Gastroesophageal sphincter (tissue), 4 donors: ENCODE measurements around the gene GSTO1. TPM values are rescaled to one million over a fixed set of nuclear protein-coding genes. Genes with fewer than 3 reads are reported as not detected.

Source experiments
- ATAC-seq: fragments of 150-250 bp; one replicate; pipeline ENCODE4 v1.9.1; 2016; ENCODE audit warnings: mild to moderate bottlenecking, moderate library complexity
- H3K27ac ChIP-seq, 4 donors: fragments of 200-600 bp; sonication (generic) in 3 of 4; 1 replicate in 3 of 4; 2 replicates in 1 of 4; pipeline ENCODE4 v1.5.1; 2016 to 2019
- H3K27me3 ChIP-seq: fragments of 200-600 bp; sonication (generic); one replicate; pipeline ENCODE4 v1.5.1; 2019
- H3K36me3 ChIP-seq, 2 donors: fragments of 200-600 bp; sonication (generic); one replicate each; pipeline ENCODE4 v1.5.1; 2019; ENCODE audit warnings: control low read depth in 1 of 2
- H3K4me1 ChIP-seq, 3 donors: fragments of 200-600 bp; sonication (generic); 1 replicate in 2 of 3; 2 replicates in 1 of 3; pipeline ENCODE4 v1.5.1; 2016 to 2019; ENCODE audit warnings: control low read depth in 2 of 3
- H3K4me3 ChIP-seq, 2 donors: fragments of 200-600 bp; sonication (generic); one replicate each; pipeline ENCODE4 v1.5.1; 2019; ENCODE audit warnings: mild to moderate bottlenecking in 1 of 2, moderate library complexity in 1 of 2
- H3K9me3 ChIP-seq, 3 donors: fragments of 200-600 bp; sonication (generic); one replicate each; pipeline ENCODE4 v1.5.1; 2017 to 2019; ENCODE audit warnings: control low read depth in 2 of 3
- CTCF ChIP-seq, 4 experiments: fragments of 200-600 bp in 2 of 4; fragments of 450-650 bp in 2 of 4; sonication (generic) in 1 of 4; IDR thresholded peaks; one replicate each; pipeline ENCODE4 v1.5.1; 2017 to 2019; ENCODE audit warnings: antibody characterized with exemption in 4 of 4, mild to moderate bottlenecking in 2 of 4, moderate library complexity in 2 of 4
- EP300 ChIP-seq: sonication (generic); formaldehyde crosslinking; IDR thresholded peaks from one replicate; pipeline ENCODE4 v1.6.1; 2017; ENCODE audit warnings: antibody characterized with exemption, mild to moderate bottlenecking
- POLR2A ChIP-seq, 2 donors: fragments of 450-650 bp; IDR thresholded peaks; one replicate each; pipeline ENCODE4 v1.6.1; 2017; ENCODE audit warnings: antibody characterized with exemption in 2 of 2, mild to moderate bottlenecking in 2 of 2, moderate library complexity in 1 of 2
- POLR2AphosphoS5 ChIP-seq: sonication (generic); formaldehyde crosslinking; IDR thresholded peaks from one replicate; pipeline ENCODE4 v1.6.1; 2017; ENCODE audit warnings: antibody characterized with exemption
- WGBS, 2 donors: methylation state at CpG; one replicate each; pipeline ENCODE4 v1.1.5; 2018; ENCODE audit warnings: low coverage in 1 of 2; 5-methylcytosine and 5-hydroxymethylcytosine counted together
- total RNA-seq, 4 donors: library from RNA; depleted of rRNA; stranded (reverse); fragments of >200 nt; gene quantifications; one replicate each; pipeline ENCODE4 v1.1.0, GENCODE V29; 2016

The GSTO1 gene
- total RNA-seq, 4 donors from 2014 or later: 124 to 153 (median 149) TPM

- WGBS, 2 donors: 43 to 50% methylated on average over 2 of the region's 2 CpGs
- H3K27ac ChIP-seq: peak overlapping the region in 3 of 4 donors; percentile 89 to 98 (median 95)
- no peaks in the 10 kb centered on the region for H3K27me3 ChIP-seq
- H3K4me1 ChIP-seq: peaks cover 10 to 85% (median 38%) of the 10 kb centered on the region in 3 donors
- H3K4me3 ChIP-seq: no peak overlapping the region
- ATAC-seq: no peak
- no peaks in the 10 kb centered on the region for H3K9me3 ChIP-seq
- H3K36me3 ChIP-seq: peaks cover 0 to 7% of the 10 kb centered on the region in 2 donors
- TF ChIP-seq POLR2AphosphoS5 (no peak), POLR2A (IDR thresholded peaks at IDR 0.05) (no peak), CTCF (IDR thresholded peaks at IDR 0.05) (no peak)
Observed at GRCh38 chr10:104303594-104304355, 49.1 kb downstream of the GSTO1 start.

- no peaks in the 10 kb centered on the region for H3K9me3 ChIP-seq
- WGBS, 2 donors: 81 to 89% methylated on average over 4 of the region's 4 CpGs
Observed at GRCh38 chr10:104304356-104304745, 49.7 kb downstream of the GSTO1 start.

GRCh38 chr10:104304927-104305326 lies 50.2 kb downstream of the GSTO1 start:
- 27 to 47% methylated on average over 5 to 8 of the region's 8 CpGs for WGBS, 2 donors
- H3K36me3 ChIP-seq: peaks cover 0 to 9% of the 10 kb centered on the region in 2 donors
- H3K27me3 ChIP-seq: no peaks in the 10 kb centered on the region
- H3K4me1 ChIP-seq: peaks cover 10 to 80% (median 33%) of the 10 kb centered on the region in 3 donors
- peak overlapping the region; percentile 43 to 98 (median 92) for H3K27ac ChIP-seq
- TF ChIP-seq POLR2AphosphoS5 (peak; percentile 52), CTCF (IDR thresholded peaks at IDR 0.05) (no peak), EP300 (no peak), POLR2A (IDR thresholded peaks at IDR 0.05) (no peak)
- no peak overlapping the region for H3K4me3 ChIP-seq
- ATAC-seq: peak; percentile 26
- H3K9me3 ChIP-seq: no peaks in the 10 kb centered on the region

More at GRCh38 chr10:104304356-104304745, 49.7 kb downstream of the GSTO1 start:
- no peak overlapping the region for H3K4me3 ChIP-seq
- peak overlapping the region in 3 of 4 donors; percentile 89 to 98 (median 95) for H3K27ac ChIP-seq
- peaks cover 0 to 9% of the 10 kb centered on the region in 2 donors for H3K36me3 ChIP-seq
- TF ChIP-seq CTCF (IDR thresholded peaks at IDR 0.05) (no peak), EP300 (no peak), POLR2AphosphoS5 (no peak), POLR2A (IDR thresholded peaks at IDR 0.05) (no peak)
- H3K4me1 ChIP-seq: peaks cover 10 to 80% (median 34%) of the 10 kb centered on the region in 3 donors
- no peak for ATAC-seq
- no peaks in the 10 kb centered on the region for H3K27me3 ChIP-seq

- 100% methylated on average over 1 of the region's 3 CpGs; no CpG with 5 or more reads in 1 of the 2 donors for WGBS, 2 donors
Observed at GRCh38 chr10:104306897-104307296, 52.2 kb downstream of the GSTO1 start.

More at GRCh38 chr10:104306897-104307296, 52.2 kb downstream of the GSTO1 start:
- no peak for TF ChIP-seq POLR2A (IDR thresholded peaks at IDR 0.05)
- TF ChIP-seq CTCF (IDR thresholded peaks at IDR 0.05): no peak
- TF ChIP-seq POLR2AphosphoS5: no peak
- TF ChIP-seq EP300: no peak
- no peaks in the 10 kb centered on the region for H3K27me3 ChIP-seq
- no peak for ATAC-seq
- H3K4me3 ChIP-seq: no peak overlapping the region
- H3K4me1 ChIP-seq: peaks cover 11 to 82% (median 31%) of the 10 kb centered on the region in 3 donors
- H3K9me3 ChIP-seq: no peaks in the 10 kb centered on the region
- H3K36me3 ChIP-seq: peaks cover 0 to 28% of the 10 kb centered on the region in 2 donors
- peak overlapping the region in 2 of 4 donors; percentile 95 to 98 for H3K27ac ChIP-seq
